ENCODE data around the gene KBTBD8. TPM values are rescaled to one million over a fixed set of nuclear protein-coding genes. Genes with fewer than 3 reads are reported as not detected.

The KBTBD8 gene
- total and polyA plus RNA-seq, 2 donors (not counting 1 experiment from before 2014, with no cell fraction given), result 27.6 to 31.6 TPM

GRCh38 chr3:67015702-67016484, 17.8 kb downstream of the KBTBD8 start:
- no peaks in the 10 kb centered on the region for H3K27me3 Mint-ChIP-seq
- Histone ChIP-seq H3K36me3 (replicated peaks in 1 of 2; ENCODE audit: control extremely low read depth in 1 of 2, control insufficient read depth in 1 of 2, extremely low read depth in 1 of 2, insufficient read depth in 2 of 2, low read length in 1 of 2) (peaks cover 8 to 11% of the 10 kb centered on the region in 2 experiments), H3K4me1 (ENCODE audit: control insufficient read depth in 2 of 2, insufficient read depth in 2 of 2, low read length in 2 of 2) (peaks cover 43 to 46% of the 10 kb centered on the region in 2 donors), H3K27me3 (replicated peaks in 1 of 4; ENCODE audit: control extremely low read depth in 1 of 4, control insufficient read depth in 3 of 4, insufficient read depth in 4 of 4, low read length in 3 of 4) (no peaks in the 10 kb centered on the region), H2AFZ (ENCODE audit: insufficient read depth, low read depth, low read length, poor library complexity, severe bottlenecking) (peak overlapping the region; percentile 36), H3K4me3 (ENCODE audit: control extremely low read depth in 1 of 5, extremely low read depth in 1 of 5, insufficient read depth in 1 of 5, low read depth in 2 of 5, low read length in 4 of 5) (peak overlapping the region in 2 of 5 experiments; percentile 28 to 59), H3K9ac (ENCODE audit: low read length) (peak overlapping the region; percentile 54), H3K27ac (ENCODE audit: low read length in 2 of 2) (peak overlapping the region; percentile 56 to 80), H4K20me1 (ENCODE audit: control insufficient read depth, insufficient read depth, low read length, poor library complexity, severe bottlenecking) (no peaks in the 10 kb centered on the region), H3K79me2 (ENCODE audit: control insufficient read depth, insufficient read depth, low read length) (peaks cover 26% of the 10 kb centered on the region), H3K9me3 (ENCODE audit: control extremely low read depth in 1 of 3, control insufficient read depth in 2 of 3, insufficient read depth in 1 of 3, low read length in 2 of 3) (no peaks in the 10 kb centered on the region), H3K4me2 (replicated peaks; ENCODE audit: low read depth, low read length, poor library complexity, severe bottlenecking) (peak overlapping the region; percentile 76)
- no peak for ATAC-seq (ENCODE audit: low read depth)
- TF ChIP-seq EZH2 (IDR thresholded peaks at IDR 0.05; ENCODE audit: borderline replicate concordance, insufficient read depth, low read depth, low read length, poor library complexity, severe bottlenecking) (no peak), CTCF (IDR thresholded peaks at IDR 0.05) (no peak)
- WGBS (ENCODE audit: insufficient coverage), result 33% methylated on average over 1 of the region's 8 CpGs
- no peak for DNase-seq
- peak overlapping the region; percentile 73 for H3K27ac Mint-ChIP-seq
- peaks cover 2% of the 10 kb centered on the region for H3K9me3 Mint-ChIP-seq (ENCODE audit: insufficient read depth)
- peaks cover 67% of the 10 kb centered on the region for H3K4me1 Mint-ChIP-seq
- ChIA-PET POLR2A (interaction anchor here (2.0 kb wide), 1 partner anchor 16 kb away, joined by 5 read pairs; no protein-coding TSS in a partner anchor), CTCF (interaction anchor here (0.7 to 5.9 kb wide), 10 partner anchors 9 to 98 kb away, joined by 3 to 22 read pairs (median 4); no protein-coding TSS in a partner anchor)
- intact Hi-C loops (cut with micrococcal nuclease), result loop anchor here (1.0 kb wide), 1 partner anchor 11 kb away; no protein-coding TSS in a partner anchor
- peak overlapping the region; percentile 57 for H3K4me3 Mint-ChIP-seq
